B cell (primary cell): ENCODE results near the gene GLIS1. TPM values are rescaled to one million over a fixed set of nuclear protein-coding genes. Genes with fewer than 3 reads are reported as not detected.

Source experiments
- ATAC-seq: fragments of 200-7000 bp; cut with Tn5 transposase; one replicate; pipeline ENCODE4 v1.10.0; 2021; ENCODE audit warnings: low read depth, mild to moderate bottlenecking, moderate number of reproducible peaks, moderate library complexity
- CTCF ChIA-PET: fragments of 350-600 bp; sonication (Branson Sonifier 250); formaldehyde crosslinking; loops from one replicate; lab custom pipeline; 2021; ENCODE audit warnings: antibody characterized with exemption, inconsistent platforms; lab: Charles Lee
- POLR2A ChIA-PET: fragments of 350-600 bp; sonication (Branson Sonifier 250); formaldehyde crosslinking; loops from one replicate; lab custom pipeline; 2021; ENCODE audit warnings: antibody characterized with exemption; lab: Charles Lee
- DNase-seq: peaks from one replicate; pipeline ENCODE4 v3.0.0; 2013
- H2AFZ ChIP-seq: 2 replicates; pipeline ENCODE4 v1.6.1; 2012; ENCODE audit warnings: mild to moderate bottlenecking, low read depth, low read length; ENCODE audit not compliant: insufficient read depth, poor library complexity, severe bottlenecking
- H3K27ac ChIP-seq, 2 donors: 1 replicate in 1 of 2; 2 replicates in 1 of 2; pipeline ENCODE4 v1.5.1; 2012 to 2013; ENCODE audit warnings: low read length in 2 of 2, mild to moderate bottlenecking in 2 of 2, moderate library complexity in 1 of 2
- H3K27me3 ChIP-seq, 4 experiments: fragments of 200-600 bp in 1 of 4; sonication (generic) in 1 of 4; replicated peaks in 1 of 4; 1 replicate in 2 of 4; 2 replicates in 2 of 4; pipeline versions ENCODE4 v1.6.1 to v1.7.0; 2013 to 2016; ENCODE audit warnings: low read length in 3 of 4, mild to moderate bottlenecking in 2 of 4, mixed read lengths in 1 of 4, moderate library complexity in 1 of 4; ENCODE audit not compliant: insufficient read depth in 4 of 4, control insufficient read depth in 3 of 4; ENCODE audit errors: control extremely low read depth in 1 of 4
- H3K36me3 ChIP-seq, 2 experiments: replicated peaks in 1 of 2; 1 replicate in 1 of 2; 2 replicates in 1 of 2; pipeline versions ENCODE4 v1.6.1 to v1.7.1; 2013; ENCODE audit warnings: low read length in 1 of 2; ENCODE audit not compliant: insufficient read depth in 2 of 2, control insufficient read depth in 1 of 2; ENCODE audit errors: control extremely low read depth in 1 of 2, extremely low read depth in 1 of 2
- H3K4me1 ChIP-seq, 2 donors: fragments of 200-600 bp in 1 of 2; sonication (generic) in 1 of 2; 1 replicate in 1 of 2; 2 replicates in 1 of 2; pipeline versions ENCODE4 v1.5.1 to v1.6.1; 2013 to 2017; ENCODE audit warnings: low read length in 2 of 2; ENCODE audit not compliant: control insufficient read depth in 2 of 2, insufficient read depth in 2 of 2
- H3K4me2 ChIP-seq: replicated peaks from 2 replicates; pipeline ENCODE3; 2012; ENCODE audit warnings: mild to moderate bottlenecking, low read depth, low read length; ENCODE audit not compliant: poor library complexity, severe bottlenecking
- H3K4me3 ChIP-seq, 5 experiments: fragments of 200-600 bp in 1 of 5; sonication (generic) in 1 of 5; 1 replicate in 3 of 5; 2 replicates in 2 of 5; pipeline versions ENCODE4 v1.5.1 to v1.7.0; 2011 to 2016; ENCODE audit warnings: low read length in 4 of 5, mild to moderate bottlenecking in 4 of 5, low read depth in 2 of 5, control low read depth in 1 of 5, moderate library complexity in 1 of 5; ENCODE audit not compliant: insufficient read depth in 1 of 5; ENCODE audit errors: control extremely low read depth in 1 of 5, extremely low read depth in 1 of 5
- H3K79me2 ChIP-seq: fragments of 200-600 bp; sonication (generic); one replicate; pipeline ENCODE4 v1.6.0; 2016; ENCODE audit warnings: low read length; ENCODE audit not compliant: control insufficient read depth, insufficient read depth
- H3K9ac ChIP-seq: fragments of 200-600 bp; sonication (generic); 2 replicates; pipeline ENCODE4 v1.6.1; 2017; ENCODE audit warnings: mild to moderate bottlenecking, low read length, moderate library complexity
- H3K9me3 ChIP-seq, 3 donors: one replicate each; pipeline versions ENCODE4 v1.6.1 to v1.7.1; 2013; ENCODE audit warnings: low read length in 2 of 3; ENCODE audit not compliant: control insufficient read depth in 2 of 3, insufficient read depth in 1 of 3; ENCODE audit errors: control extremely low read depth in 1 of 3
- H4K20me1 ChIP-seq: 2 replicates; pipeline ENCODE4 v1.6.0; 2012; ENCODE audit warnings: mild to moderate bottlenecking, low read length; ENCODE audit not compliant: insufficient read depth, control insufficient read depth, poor library complexity, severe bottlenecking
- H3K27ac Mint-ChIP-seq: one replicate; pipeline ENCODE4 v1.8.0; 2021; ENCODE audit warnings: mixed read lengths
- H3K27me3 Mint-ChIP-seq: one replicate; pipeline ENCODE4 v1.8.0; 2021; ENCODE audit warnings: mixed read lengths
- H3K4me1 Mint-ChIP-seq: one replicate; pipeline ENCODE4 v1.8.0; 2021; ENCODE audit warnings: mixed read lengths
- H3K4me3 Mint-ChIP-seq: one replicate; pipeline ENCODE4 v1.8.0; 2021; ENCODE audit warnings: mixed read lengths
- H3K9me3 Mint-ChIP-seq: one replicate; pipeline ENCODE4 v1.8.0; 2022; ENCODE audit warnings: mixed read lengths; ENCODE audit not compliant: insufficient read depth
- CTCF ChIP-seq: fragments of 200-600 bp; IDR thresholded peaks from one replicate; pipeline ENCODE4 v1.8.0; 2022; ENCODE audit warnings: antibody characterized with exemption, mild to moderate bottlenecking
- EZH2 ChIP-seq: IDR thresholded peaks from 2 replicates; pipeline ENCODE4 v1.6.1; 2012; ENCODE audit warnings: borderline replicate concordance, low read depth, mild to moderate bottlenecking, moderate library complexity, low read length; ENCODE audit not compliant: insufficient read depth, poor library complexity, severe bottlenecking
- WGBS: methylation state at CpG from one replicate; pipeline ENCODE4 v1.1.5; 2013; ENCODE audit warnings: missing lambda C conversion rate; ENCODE audit not compliant: insufficient coverage; 5-methylcytosine and 5-hydroxymethylcytosine counted together
- intact Hi-C: fragments of 100-400 bp; cut with micrococcal nuclease; formaldehyde crosslinking; loops from one replicate; pipeline ENCODE4 v1.10.0; 2022
- polyA plus RNA-seq: library from polyadenylated mRNA; depleted of rRNA; stranded (reverse); fragments of >200 nt; gene quantifications from 2 replicates; pipeline ENCODE4 v1.2.3, GENCODE V29; 2012
- total RNA-seq, 2 donors: library from RNA; stranded (reverse); fragments of 120-200 nt in 1 of 2; gene quantifications; 1 replicate in 1 of 2; 2 replicates in 1 of 2; pipeline versions ENCODE4 v1.2.3 to v1.2.4, GENCODE V29; 2013 to 2022

Gene GLIS1
- total and polyA plus RNA-seq, 2 donors (not counting 1 experiment from before 2014, with no cell fraction given), result not detected

- DNase-seq, result no peak
- no peaks in the 10 kb centered on the region for H3K79me2 ChIP-seq
- TF ChIP-seq CTCF, result no peak
- TF ChIP-seq EZH2, result no peak
Observed at GRCh38 chr1:53617851-53618499, 121.0 kb downstream of the GLIS1 start.

GRCh38 chr1:53617382-53617781, 121.6 kb downstream of the GLIS1 start:
- DNase-seq (no peak), ATAC-seq (no peak)
- Histone ChIP-seq H3K36me3 (no peaks in the 10 kb centered on the region), H2AFZ (no peak overlapping the region), H3K27ac (no peak overlapping the region), H4K20me1 (no peaks in the 10 kb centered on the region), H3K9ac (no peak overlapping the region), H3K79me2 (no peaks in the 10 kb centered on the region), H3K27me3 (no peaks in the 10 kb centered on the region), H3K4me2 (no peak overlapping the region), H3K9me3 (peaks cover 0 to under 1% (median 0%) of the 10 kb centered on the region in 3 donors), H3K4me3 (no peak overlapping the region), H3K4me1 (no peaks in the 10 kb centered on the region)
- ChIA-PET CTCF (no interaction called here), POLR2A (no interaction called here)
- 100% methylated on average over 1 of the region's 7 CpGs for WGBS
- no peak overlapping the region for H3K4me3 Mint-ChIP-seq
- intact Hi-C loops, result no loop called here
- H3K27me3 Mint-ChIP-seq, result peaks cover 2% of the 10 kb centered on the region
- H3K4me1 Mint-ChIP-seq, result no peaks in the 10 kb centered on the region
- no peak overlapping the region for H3K27ac Mint-ChIP-seq
- no peak for TF ChIP-seq EZH2
- TF ChIP-seq CTCF, result no peak
- peaks cover 2% of the 10 kb centered on the region for H3K9me3 Mint-ChIP-seq

More at GRCh38 chr1:53617851-53618499, 121.0 kb downstream of the GLIS1 start:
- ChIA-PET CTCF (no interaction called here), POLR2A (no interaction called here)
- no peak overlapping the region for H3K27ac Mint-ChIP-seq
- no peaks in the 10 kb centered on the region for H3K4me1 Mint-ChIP-seq
- Histone ChIP-seq H2AFZ (no peak overlapping the region), H3K9ac (no peak overlapping the region), H3K36me3 (no peaks in the 10 kb centered on the region), H3K9me3 (no peaks in the 10 kb centered on the region), H3K4me3 (no peak overlapping the region), H3K4me1 (no peaks in the 10 kb centered on the region), H4K20me1 (no peaks in the 10 kb centered on the region), H3K27ac (no peak overlapping the region), H3K4me2 (no peak overlapping the region), H3K27me3 (no peaks in the 10 kb centered on the region)
- intact Hi-C loops, result no loop called here
- H3K27me3 Mint-ChIP-seq, result peaks cover 2% of the 10 kb centered on the region
- 93% methylated on average over 4 of the region's 4 CpGs for WGBS
- H3K9me3 Mint-ChIP-seq, result no peaks in the 10 kb centered on the region
- H3K4me3 Mint-ChIP-seq, result no peak overlapping the region
- no peak for ATAC-seq
